NOMO-1 treated with DMSO at 0.1 percent for 48 hours (cell line): ENCODE measurements around the gene SPTBN4.
"Not testable (repeated sequence)": the region's sequence is repeated elsewhere in the genome, so short reads cannot be mapped to it uniquely, and the experiment has no call there.

Source experiments
- DNase-seq: peaks from one replicate; lab custom pipeline; 2025; ENCODE audit not compliant: unreplicated experiment; lab: John Stamatoyannopoulos, UW

The SPTBN4 gene

GRCh38 chr19:40559394-40559793 is 92.6 kb downstream of the SPTBN4 start:
- DNase-seq, result no peak

GRCh38 chr19:40560092-40560507 is 93.3 kb downstream of the SPTBN4 start:
- no peak for DNase-seq

- peak; percentile 31 for DNase-seq
These were observed 95.1 kb downstream of the SPTBN4 start for GRCh38 chr19:40561947-40562346.

- DNase-seq, result not testable (repeated sequence)
These were observed 97.7 kb downstream of the SPTBN4 start for GRCh38 chr19:40564535-40564934.

- DNase-seq, result no peak
These were observed 98.6 kb downstream of the SPTBN4 start for GRCh38 chr19:40565355-40565754.

GRCh38 chr19:40565910-40566495 is 99.2 kb downstream of the SPTBN4 start:
- no peak for DNase-seq

GRCh38 chr19:40567040-40567749 is 100.4 kb downstream of the SPTBN4 start:
- DNase-seq, result no peak

GRCh38 chr19:40567750-40568494 is 101.1 kb downstream of the SPTBN4 start:
- DNase-seq, result no peak

GRCh38 chr19:40570313-40571004 is 103.7 kb downstream of the SPTBN4 start:
- peak; percentile 98 for DNase-seq

- DNase-seq, result no peak
These were observed 104.2 kb downstream of the SPTBN4 start for GRCh38 chr19:40571005-40571318.

- DNase-seq, result no peak
These were observed 105.2 kb downstream of the SPTBN4 start for GRCh38 chr19:40571831-40572495.

- no peak for DNase-seq
These were observed 108.5 kb downstream of the SPTBN4 start for GRCh38 chr19:40575326-40575725.

GRCh38 chr19:40576151-40576584 is 109.4 kb downstream of the SPTBN4 start:
- DNase-seq, result no peak

GRCh38 chr19:40576585-40577451 is 110.0 kb downstream of the SPTBN4 start, which contains the start of gene SHKBP1:
Gene SHKBP1, plus strand, starts transcription at chr19:40576873. Its CDS starts 27 bp downstream, at chr19:40576900.
- peak; percentile 95 for DNase-seq

GRCh38 chr19:40578442-40578908 is 111.7 kb downstream of the SPTBN4 start:
- peak; percentile 76 for DNase-seq

- DNase-seq, result no peak
These were observed 113.8 kb downstream of the SPTBN4 start for GRCh38 chr19:40580619-40581018.

- no peak for DNase-seq
These were observed 114.7 kb downstream of the SPTBN4 start for GRCh38 chr19:40581531-40581930.

GRCh38 chr19:40582467-40582866 is 115.7 kb downstream of the SPTBN4 start:
- DNase-seq, result no peak

- no peak for DNase-seq
These were observed 116.5 kb downstream of the SPTBN4 start for GRCh38 chr19:40583283-40583682.

GRCh38 chr19:40584007-40584406 is 117.2 kb downstream of the SPTBN4 start:
- DNase-seq, result no peak
